NCI-H1930 (cell line): ENCODE results near the gene EIF4E3.

Experiments
- DNase-seq, 2 experiments: peaks; one replicate each; lab custom pipeline; 2025; lab: John Stamatoyannopoulos, UW

Gene EIF4E3

GRCh38 chr3:71723452-71724170 lies 1.6 kb downstream of the EIF4E3 start:
- DNase-seq = no peak

GRCh38 chr3:71722693-71723092 lies 2.5 kb downstream of the EIF4E3 start:
- DNase-seq = no peak

DNA sequence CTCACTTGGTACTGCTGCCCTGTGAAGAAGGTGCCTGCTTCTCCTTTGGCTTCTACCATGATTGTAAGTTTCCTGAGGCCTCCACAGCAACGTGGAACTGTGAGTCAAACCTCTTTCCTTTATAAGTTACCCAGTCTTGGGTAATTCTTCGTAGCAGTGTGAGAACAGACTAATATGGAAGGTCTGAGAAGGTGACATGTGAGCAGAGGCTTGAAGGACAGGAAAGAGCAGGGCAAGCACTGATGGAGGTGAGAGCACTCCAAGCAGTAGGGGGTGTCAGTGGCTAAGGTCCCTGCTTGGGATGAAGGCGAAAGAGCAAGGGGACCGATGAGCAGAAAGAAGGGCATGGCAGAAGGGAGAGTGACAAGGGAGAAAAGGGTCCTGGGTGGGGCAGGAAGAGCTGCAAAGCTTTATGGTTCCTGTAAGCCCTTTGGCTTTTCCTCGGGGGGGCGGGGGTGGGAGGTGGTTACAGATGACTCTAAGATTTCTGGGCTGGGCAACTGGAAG lies 3.5 kb downstream of the EIF4E3 start:
- no peak for DNase-seq

DNA sequence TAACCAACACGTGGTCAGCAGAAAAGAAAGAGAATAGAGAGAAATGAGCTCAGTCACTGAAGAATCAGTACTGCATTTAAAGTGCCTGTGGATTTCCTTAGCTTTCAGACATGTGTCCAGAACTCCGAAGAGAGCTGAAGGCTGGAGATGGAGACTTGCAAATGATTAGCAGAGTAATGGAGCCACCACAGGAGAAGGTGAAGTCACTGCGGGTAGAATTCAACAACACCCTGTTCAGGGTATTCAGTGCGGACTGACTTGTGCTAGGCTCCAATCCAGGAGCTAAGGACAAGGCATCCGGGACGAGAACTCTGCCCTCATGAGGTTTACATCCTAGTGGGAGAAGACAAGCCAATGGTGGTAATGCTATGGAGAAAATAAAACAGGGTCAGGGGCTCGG lies 4.2 kb downstream of the EIF4E3 start:
- no peak for DNase-seq

DNA sequence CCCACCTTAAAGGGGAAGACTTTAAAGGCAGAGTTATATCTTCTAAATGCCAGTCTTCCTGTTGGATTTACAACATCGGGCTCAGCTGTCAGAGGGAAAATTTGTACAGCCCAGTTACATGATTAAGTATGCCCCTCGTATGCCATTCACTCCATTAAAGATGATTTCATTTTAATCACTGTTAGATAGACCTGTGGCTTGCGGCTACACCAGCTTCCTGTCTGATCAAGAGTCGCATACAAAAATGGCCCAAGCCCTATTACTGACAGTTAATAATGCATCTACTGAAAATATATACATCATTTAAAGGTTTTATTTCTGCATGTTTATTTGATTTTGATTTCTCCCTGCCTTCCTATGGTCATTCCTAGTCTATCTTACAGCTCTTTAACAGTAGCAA lies 7.1 kb downstream of the EIF4E3 start:
- DNase-seq = no peak

DNA sequence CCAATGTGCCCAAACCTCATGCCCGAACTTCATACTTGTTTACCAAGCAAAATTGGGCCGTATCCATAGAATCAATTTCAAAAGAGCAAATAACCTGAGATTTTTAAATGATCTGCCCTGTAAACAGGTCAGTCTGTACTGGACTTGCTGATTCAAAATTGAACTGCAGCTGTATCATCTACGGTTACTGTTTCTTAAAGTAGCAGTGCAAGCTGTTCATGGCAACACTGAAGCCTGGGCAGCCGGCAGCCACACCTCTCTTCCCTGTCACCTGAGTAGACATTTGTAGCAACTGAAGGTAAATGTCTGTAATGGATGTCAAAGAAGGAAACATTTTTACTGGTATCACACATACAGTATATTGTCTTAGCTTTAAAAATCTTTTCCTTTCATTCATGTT lies 10.6 kb downstream of the EIF4E3 start:
- no peak for DNase-seq

GRCh38 chr3:71713041-71713440 lies 12.2 kb downstream of the EIF4E3 start:
- no peak for DNase-seq

GRCh38 chr3:71710906-71711494 lies 14.2 kb downstream of the EIF4E3 start:
- peak in 1 of 2 experiments; percentile 26 for DNase-seq

DNA sequence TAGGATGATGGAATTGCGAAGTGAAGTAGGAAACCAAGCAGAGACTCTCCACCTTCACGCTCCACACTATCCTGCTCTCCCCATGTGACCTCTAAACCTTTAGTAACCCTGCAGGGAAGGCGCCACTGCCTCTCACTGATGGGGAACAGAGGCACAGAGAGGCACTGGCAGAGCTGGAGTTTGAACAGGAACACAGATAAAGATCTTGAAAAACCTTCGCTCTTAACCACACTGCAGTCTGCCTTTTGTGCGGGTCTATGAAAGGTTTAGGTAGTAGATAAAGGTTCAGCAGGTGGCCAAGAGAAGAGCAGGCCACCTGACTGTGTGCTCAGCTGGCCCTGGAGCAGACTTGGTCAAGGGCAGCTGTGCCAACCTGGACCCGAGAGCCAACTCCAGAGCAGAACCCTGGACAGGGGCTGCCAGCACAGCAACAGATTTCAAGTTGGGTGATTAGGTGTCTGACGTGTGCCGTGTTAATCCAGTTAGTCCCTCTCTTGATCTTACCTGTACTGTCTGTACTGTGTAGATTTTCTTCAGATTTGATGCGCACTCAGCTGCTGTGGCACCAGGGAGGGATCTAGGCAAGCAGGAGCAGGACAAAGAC lies 15.2 kb downstream of the EIF4E3 start:
- DNase-seq = no peak

GRCh38 chr3:71708476-71709105 lies 16.6 kb downstream of the EIF4E3 start:
- no peak for DNase-seq

- DNase-seq = no peak
Measured at GRCh38 chr3:71707595-71707994, 17.6 kb downstream of the EIF4E3 start.

DNA sequence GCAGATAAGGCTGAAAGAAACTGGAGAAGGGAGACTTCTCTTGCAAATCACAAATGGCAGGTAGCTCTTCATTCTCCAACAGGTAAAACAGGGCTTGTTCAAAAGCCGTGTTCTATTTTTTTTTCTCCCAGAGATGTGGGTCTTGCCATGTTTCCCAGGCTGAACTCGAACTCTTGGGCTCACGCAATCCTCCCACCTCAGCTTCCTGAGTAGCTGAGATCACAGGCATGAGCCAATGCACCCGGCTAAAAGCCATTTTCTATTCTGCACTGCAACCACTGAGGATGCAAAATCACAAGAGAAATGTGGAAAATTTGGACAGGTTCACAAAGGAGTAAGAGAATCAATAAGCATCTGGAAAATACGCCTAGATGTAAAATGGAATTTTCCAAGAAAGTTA lies 19.5 kb downstream of the EIF4E3 start:
- no peak for DNase-seq

DNA sequence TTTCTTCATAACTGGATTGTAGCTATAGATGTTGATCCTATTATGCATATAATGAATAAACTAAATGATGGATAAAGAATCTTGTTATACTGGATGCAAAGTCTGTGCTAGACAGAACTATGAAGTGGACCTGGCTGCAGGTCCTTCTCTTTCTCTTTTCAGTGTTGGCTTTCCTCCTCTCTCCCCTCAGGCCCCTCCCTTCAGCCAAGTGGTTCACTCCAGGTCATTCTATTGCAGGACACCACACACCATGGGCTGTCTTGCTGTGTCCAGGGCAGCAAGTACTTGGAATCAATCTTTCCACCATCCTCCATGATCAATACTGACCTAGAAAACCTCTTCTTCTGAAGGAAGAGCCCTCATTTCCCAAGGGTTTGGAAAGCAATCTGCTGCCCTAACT lies 20.3 kb downstream of the EIF4E3 start:
- no peak for DNase-seq

DNA sequence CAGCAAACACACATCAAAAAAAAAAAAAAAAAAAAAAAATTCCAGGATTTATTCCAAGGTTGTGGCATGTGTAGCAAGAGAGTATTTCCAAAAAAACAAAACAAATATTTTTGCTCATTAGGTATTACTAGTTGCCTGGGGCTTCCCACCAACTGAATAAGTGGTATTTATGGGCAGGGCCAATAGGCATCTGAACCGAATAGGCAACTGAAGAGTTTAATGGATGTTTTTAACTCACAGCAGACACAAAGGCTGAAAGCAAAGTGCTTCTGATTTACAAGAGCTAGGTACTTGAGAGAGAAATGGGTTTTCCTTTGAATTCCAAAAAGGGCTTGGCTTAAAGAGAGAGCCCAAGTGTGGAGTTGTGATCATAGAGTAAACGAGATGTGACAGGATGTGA lies 21.4 kb downstream of the EIF4E3 start:
- no peak for DNase-seq

DNA sequence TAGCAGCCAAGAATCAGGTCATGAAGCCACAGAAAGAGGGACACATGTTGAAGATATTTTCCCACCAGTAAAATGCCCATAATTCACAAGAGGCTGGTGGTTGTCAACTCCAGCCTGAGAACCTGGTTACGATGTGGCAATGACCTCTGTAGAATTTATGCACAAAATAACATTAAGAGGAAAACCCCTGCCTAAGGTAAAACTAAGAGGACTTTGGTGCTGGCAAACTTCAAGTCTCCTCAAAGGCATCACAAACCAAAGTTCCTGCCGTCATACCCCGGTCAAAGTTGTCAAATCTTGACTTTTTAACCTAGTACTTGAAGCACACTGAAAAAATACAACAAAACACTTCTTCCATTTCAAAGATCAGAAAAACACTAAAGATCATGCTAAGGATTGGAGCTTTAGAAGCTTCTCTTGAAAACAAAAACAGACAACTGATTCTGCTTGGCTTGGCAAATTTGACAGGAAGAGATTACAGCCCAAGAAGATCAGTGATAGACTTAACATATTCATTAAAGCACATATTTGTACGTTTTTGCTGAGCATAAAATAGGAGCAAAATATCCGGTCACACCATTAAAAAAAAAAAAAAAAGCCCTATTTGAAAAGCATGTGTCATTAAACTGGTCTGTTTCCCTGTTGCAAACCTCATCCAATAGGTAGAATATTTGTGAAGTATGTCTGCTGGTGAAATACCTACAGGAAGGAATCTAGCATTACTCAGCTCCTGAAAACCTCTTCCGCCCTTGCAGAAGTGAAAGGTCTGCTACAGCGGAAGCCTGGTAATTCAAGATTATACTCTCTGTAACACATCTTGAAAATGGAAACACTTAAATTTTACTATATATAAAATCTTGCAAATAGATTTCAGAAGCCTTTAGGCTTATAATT lies 22.8 kb downstream of the EIF4E3 start:
- no peak for DNase-seq

DNA sequence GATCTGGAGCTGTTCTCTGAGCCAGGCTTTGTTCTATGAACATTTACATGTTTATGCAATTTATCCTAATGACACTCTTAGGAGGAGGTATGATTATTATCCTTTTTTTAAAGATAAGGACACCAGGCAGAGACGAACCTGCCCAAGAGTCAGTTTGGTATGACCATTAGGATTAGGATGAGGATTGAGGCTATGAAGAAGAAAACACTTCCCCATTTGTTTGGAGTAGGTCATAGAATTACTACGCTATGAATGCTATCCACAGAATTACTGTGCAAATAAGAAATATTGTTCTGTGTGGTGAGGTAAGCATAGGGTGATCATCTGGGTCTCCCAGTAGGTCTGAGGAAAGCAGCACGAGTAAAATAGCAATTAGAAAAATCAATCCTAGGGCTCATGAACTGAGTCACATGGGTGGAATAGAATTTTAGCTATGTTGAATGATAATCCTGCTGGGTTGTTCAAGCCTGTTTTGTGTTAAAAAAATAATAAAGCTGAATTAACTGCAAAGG lies 23.9 kb downstream of the EIF4E3 start:
- DNase-seq = no peak

GRCh38 chr3:71695000-71695482 lies 30.2 kb downstream of the EIF4E3 start:
- no peak for DNase-seq

GRCh38 chr3:71694358-71694999 lies 30.7 kb downstream of the EIF4E3 start:
- no peak for DNase-seq

- DNase-seq = no peak
Measured at GRCh38 chr3:71693641-71694040, 31.6 kb downstream of the EIF4E3 start.

DNA sequence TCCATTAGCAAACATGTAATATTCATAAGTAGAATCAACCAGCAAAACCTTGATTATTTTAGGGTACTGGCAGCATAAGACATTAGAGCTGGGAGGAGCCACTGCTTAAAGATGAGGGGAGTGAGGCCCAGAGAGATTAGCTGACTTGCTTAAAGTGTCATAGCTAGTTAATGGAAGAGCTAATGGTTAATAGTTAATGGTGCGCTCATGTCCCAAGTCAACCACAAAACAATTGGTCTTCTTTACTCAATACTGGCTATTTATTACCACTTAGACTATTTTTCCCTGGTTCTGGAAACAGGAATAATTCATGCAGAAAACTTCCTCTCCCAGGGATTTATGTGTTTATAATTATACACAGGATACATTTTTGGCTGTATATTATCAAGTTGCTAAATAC lies 33.1 kb downstream of the EIF4E3 start:
- DNase-seq = no peak

DNA sequence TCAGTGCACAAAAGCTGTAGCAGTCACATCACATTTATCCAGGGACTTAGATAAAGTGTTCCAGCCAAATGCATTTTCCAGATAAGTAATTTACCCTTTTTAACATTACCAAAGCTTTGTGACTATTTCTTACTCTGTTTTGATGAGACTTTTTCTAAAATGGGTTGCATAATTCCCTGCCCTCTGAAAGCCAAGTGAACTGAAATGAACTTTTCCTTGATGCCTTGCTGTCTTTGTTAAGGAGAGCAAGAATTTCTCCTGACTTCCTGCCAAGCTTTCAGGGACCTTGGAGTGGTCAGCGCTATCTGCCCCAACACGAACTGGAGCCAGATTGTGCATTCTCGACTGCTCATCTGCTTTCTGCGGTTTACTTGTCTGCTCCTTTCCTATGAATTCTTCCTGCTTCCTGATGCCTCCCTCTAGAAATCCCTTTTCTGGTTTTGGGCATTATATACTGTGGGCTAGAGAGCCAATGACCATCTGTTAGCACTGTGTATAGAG lies 34.8 kb downstream of the EIF4E3 start:
- no peak for DNase-seq
